ENCODE results near the gene BRD3OS.

The BRD3OS gene

DNA sequence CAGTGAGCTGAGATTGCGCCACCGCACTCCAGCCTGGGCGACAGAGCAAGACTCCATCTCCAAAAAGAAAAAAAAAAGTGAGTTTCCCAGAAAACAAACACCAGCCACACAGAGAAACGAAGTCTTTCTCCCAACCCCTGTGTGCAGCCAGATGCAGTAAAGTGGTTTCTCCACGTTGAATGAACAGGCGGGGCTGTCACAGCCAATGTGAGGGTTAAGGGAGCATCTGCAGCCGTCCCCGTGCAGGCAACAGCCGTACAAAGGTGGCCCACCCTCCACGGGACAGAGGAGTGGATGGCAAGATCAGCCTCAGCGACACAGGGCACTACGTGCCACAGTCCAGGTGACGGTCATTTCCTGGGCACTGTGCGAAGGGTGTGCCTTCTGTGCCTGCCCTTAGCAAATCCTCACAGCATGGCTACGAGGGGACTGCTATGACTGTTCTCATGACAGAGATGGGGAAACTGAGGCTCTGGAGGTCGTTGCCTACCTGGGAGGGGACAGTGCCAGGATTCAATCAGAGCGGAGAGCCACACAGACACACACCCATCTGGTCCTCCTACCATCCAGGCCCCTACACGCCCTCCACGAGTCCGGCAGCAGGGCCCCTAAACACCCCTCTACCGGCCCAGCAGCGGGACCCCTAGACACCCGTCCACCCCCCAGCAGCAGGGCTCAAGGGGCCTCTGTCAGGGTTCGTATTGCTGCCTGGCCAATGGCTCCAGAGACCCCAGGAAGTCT, 35.5 kb upstream of the BRD3OS start:
- no peak for DNase-seq

DNA sequence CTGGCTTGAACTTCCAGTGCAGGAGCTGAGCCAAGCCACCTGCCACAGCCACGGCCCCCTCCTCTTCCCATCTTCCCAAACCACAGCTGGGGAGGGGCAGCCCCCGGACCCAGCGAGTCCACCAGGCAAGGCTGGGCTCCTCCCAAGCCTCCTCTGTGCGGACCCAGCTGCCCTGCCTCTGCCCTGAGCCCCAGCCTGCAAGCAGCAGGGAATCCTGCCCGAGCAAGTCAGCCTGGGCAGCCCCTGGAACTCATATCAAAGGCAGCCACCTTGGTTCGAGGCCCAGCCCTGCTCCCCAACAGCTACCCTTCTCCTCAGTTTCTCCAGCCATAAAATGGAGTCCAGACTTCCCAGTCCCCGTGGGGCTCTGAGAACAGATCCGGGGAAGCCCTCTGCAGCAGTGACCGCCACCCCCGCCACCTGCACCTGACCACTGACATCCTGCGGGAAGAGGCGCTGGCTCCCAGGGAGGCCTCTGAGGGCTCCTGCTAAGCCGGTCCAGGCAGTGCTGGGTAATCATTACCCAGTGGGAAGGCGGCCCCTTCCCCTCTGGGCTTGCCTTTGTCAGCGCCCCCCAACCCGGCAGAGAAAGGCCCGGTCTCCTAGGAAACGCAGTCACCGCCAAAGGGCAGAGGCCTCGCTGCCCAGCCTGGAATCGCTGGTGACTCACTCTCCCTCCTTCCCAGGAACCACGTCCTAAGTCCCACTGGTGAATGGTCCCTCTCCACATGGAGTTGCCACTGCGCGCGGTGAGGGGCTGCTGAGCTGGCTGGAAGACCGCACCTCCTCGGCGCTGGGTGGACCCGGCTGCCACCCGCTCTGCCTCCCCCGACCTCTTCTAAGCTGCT, 34.7 kb upstream of the BRD3OS start:
- peak; percentile 76 for DNase-seq

DNA sequence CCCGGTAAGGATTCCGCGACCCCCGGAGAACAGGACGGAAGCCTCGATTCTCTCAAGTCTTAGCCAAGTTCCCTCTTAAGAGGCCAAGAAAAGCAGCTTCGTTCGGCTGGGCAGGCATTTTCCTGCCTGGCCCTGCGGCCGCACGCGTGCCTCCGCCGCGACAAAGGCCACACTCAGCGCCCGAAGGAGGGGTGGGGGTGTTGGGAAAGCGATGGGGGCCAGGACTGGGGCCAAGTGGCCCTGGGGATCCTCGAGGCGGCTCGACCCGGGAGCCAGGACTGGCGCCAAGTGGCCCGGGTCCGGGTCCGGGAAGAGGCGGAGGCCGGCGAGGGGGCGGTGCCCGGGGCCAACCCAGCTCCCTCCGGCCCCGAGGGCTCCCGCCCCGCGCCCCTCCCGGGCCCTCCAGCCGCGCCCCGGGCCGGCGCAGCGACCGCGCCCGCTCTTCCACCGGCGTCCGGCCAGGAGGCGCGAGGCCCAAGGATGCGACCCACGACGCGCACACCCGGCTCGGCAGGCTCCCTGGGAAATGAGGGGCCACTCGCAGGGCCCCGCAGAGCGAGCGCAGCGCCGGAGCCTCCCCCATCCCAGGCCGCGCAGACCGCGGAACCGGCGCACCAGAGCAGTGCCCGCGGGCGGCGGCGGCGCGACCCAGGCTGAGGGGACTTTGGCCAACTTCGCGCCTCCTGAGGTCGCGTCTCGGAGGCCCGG, 33.9 kb upstream of the BRD3OS start:
- DNase-seq, result no peak

DNA sequence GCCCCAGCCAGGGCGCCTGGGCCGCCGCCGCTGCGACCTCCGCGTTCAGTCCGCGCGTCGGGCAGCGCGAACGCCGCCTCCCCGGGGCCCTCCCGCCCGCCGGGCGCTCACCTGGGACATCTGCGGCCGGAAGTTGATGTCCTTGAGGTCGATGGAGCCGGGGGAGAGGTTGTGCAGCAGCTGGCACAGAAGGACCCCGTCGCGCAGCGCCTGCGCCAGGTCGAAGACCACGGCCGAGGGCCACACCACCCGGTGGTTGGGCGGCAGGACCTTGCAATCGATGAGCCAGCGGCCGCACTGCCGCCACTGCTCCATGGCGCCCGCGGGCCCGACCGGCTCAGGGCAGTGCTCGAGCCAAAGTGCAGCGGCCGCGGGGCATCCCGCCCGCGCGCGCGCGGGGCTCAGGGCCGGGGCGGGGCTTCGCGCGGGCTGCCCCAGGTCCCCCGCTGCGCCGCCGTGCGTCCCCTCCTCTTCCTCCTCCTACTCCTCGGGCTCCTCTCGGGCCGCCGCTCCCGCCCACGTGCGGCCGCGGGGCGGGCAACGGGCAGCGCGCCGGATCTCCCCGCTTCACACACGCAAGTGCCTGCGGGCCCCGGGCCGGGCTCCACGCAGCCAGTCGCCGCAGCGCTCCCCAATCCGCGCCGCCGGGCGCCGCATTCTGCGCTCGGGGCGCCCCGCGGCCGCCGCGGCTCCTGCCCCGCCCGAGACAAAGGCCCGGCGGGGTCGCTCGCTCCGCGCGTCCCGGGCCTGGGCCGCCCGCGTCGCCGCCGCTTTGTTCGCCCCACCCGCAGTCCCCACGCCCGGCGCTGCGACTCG, 33.1 kb upstream of the BRD3OS start, which contains the start of gene VAV2:
TSS of gene VAV2 (minus strand) at position 361 of the 816 bp plus-strand sequence. CDS start at position 315, 46 bp downstream.
- peak; percentile 76 for DNase-seq

DNA sequence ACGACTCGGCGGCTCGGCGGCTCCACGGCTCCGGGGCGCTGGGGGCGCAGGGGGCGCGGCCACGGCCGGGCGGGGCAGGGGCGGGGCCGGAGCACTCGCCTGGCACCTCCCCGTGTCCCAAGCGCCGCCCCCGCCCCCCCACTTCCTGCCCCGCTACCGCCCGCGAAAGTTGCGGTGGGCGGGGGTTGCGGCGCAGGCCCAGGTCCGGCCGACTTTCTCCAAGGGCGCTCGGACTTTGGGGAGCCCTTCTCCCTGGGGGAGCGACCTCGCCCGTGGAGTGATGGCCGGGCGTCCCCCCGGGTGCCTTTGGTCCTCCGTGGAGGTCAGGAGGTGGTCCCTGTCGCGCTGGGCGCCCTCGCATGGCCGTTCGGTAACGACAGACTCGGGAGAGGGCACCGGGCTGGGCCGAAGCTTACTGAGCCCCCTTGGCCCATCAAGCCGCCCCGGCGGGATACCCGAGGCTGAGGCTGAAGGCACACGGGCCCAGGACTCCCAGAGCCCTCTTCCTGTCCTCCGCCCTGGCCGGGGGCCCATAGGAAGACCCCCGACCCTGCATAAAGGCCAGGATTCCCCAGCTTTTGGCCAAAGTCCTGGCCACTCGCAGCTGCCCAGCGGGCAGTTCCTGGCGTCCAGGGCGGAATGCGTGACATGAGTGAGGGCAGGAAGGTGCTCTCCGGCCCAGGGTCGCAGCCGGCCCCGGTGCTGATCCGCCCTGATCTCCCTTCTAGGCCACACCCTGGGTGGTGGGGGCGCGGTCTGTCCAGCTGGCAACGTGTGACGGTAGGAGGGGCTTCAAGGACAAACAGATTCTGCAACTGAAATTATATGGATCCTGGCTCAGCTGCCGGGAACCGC, 32.3 kb upstream of the BRD3OS start:
- peak; percentile 88 for DNase-seq

DNA sequence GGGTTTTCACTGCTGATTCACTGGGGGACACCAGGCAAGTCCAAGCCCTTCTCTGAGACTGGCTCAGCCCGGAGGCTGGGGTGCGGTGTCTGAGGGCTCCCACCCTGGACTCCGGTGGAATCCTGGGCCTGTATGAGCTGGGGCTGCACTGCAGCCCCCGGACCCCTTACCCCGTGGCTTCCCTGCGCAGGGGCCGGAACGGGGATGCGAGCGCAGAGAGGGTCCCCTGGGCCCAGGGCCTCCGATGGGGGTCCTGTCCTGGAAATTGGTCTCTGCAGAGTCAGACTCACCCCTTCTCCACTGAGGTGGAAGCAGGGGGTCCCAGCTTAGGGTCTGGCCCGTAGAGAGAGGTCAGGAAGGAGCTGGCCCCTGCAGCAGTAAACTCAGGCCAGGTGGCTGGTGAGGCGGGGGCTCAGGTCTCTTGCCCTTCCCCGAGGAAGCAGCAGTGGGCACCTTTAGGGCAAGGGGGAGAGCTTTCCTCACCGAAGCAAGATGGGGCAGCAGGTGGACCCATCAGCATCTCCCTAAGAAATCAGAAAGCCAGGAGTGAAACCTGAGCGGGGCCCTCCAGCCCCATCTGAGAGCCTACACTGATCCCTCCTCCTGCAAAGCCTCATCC, 31.5 kb upstream of the BRD3OS start:
- DNase-seq, result no peak

DNA sequence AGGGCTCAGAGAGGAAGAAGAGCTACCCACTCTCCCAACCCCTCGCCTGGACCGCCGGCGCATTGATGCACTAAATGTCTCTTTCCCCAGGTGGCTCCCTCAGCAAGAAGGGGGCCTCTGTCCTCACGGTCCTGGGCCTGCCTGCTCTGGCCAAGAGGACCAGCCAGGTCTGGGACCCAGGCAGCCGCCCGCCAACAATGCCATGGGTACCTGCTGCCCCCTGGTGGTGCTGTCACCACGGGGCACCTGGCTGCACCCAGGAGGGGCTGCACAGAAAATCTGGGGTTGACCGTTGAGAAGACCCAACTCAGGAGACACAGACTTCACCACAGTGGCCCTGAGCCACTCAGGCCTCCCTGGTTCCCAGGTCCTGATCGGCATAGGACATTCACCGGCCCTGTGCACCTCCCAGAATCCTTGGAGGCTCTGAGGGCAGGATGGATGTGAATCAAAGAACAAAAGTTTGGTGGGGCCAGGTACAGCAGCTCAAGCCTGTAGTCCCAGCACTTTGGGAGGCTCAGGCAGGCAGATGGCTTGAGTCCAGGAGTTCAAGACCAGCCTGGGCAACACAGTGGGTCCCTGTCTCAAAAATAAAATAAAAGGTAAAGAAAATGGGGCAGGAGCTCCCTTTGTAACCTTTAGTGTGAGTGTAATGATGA, 30.8 kb upstream of the BRD3OS start:
- DNase-seq, result peak; percentile 93

DNA sequence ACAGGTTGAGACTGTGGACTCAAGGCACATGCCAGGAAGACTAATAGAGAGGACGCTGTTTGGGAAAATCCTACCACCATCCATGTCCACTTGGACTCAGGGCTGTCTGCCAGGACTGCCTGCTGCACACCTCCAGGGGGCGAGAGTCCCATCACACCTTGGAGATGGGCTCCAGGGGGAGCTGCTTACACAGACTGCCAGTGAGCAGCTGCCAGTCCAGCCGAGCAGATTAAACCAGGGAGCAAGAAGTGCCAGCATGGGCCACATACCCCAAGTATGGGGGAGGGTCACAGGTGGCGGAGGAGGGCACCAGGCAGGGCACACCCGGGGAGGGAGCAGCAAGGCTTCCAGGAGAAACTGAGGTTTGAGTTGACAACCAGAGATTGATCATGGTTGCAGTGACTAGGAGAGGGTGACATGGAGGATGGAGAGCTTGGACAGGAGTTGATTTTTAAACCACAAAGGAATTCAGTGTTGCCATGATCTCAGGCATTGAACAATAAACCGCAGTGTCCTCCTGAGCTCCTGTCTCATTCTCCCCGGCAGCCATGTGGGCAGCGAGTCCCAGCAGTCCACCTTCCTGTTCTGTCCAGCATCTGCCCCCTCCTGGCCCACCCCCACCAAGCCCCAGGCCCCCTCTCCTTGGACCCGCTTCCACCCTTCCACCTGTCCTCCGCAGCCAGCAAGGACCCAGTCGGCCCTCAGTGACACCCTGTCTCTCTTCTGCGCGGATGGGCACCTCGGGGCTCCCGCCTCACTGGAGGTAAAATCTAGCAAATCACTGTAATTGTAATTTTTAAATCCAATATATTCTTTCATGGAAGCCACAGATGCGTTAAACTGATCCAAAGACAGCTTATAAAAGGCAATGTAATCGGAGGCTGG, 30.0 kb upstream of the BRD3OS start:
- no peak for DNase-seq

DNA sequence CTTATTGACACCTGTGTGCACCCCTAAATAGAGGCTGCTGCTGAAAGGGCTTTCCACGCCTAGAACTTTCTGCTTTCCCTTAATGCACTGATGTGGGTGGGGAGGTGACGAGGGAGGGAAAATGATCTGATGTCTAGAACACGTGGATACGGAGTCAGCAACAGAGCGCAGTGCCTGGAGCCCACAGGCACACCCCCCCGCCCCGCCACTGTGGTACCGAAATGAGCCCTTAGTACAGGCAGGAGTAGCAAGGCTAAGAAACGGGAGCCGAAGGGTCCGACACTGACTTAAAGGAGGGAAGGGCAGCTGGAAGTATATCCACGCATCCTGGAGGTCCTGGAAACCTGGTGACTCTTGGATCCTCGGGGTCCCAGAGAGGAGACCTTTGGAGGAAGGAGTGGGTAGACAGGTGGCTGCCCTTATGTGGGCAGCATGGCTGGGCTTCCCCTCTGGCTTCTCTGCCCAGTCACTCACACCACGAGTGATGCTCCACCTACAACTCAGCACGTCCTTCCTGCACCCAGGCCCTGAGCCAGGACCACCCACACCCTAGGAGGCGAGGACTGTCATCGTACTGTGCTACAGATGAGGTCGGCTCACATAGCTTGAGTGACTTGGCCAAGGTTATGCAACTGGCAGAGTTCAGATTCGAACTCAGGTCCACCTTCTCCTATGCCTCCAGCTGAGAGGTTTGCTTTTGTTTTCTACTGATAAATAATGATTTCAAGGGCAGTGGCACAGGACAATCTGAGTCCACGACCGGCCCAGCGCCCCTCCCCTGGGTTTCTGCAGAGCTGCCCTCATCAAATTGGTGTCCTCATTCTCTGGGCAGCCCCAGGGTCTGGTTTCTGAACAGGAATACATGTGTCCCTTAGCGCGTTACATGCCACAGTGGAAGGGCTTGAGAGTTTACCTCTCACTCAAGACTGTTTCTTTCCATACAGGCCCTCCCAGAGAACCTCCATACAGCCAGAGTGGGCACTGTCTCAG, 28.5 kb upstream of the BRD3OS start:
- no peak for DNase-seq

DNA sequence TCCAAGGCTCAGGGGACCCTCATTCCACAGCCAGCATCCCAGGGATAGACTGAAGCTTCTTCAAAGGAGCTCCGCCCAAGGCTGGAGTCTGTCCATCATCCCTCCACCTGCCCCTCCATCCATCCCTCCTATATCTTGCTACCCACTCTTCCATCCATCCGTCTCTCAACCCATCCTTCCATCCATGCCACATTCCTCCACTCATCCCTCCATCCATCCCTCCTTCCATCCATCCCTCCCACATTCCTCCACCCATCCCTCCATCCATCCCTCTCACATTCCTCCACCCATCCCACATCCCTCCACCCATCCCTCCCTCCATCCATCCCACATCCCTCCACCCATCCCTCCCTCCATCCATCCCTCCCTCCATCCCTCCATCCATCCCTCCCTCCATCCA, 27.7 kb upstream of the BRD3OS start:
- no peak for DNase-seq

DNA sequence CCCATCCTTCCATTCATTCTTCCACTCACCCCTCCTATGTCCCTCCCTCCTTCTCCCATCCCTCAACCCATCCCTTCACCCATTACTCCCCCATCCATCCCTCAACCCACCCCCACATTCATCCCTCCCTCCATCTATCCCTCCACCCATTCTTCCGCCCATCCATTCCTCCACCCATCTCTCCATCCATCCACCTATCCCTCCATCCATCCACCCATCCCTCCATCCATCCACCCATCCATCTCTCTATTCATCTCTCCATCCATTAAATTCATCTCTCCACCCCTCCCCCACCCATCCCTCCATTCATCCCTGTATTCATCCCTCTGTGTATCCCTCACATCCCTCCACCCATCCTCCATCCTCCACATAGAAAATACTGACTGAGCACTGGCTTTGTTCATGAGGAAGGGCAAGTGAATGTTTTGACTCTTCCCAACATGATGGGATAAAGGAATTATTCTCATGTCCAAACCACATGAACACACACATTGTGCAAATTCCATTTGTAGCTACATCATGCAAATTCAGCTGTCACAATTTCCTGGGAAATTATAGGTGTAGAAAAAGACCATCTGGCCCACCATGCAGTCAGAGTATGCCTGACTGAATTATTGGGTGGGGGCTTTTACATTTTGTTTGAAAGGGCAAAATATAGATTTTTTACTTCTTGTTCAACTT, 26.2 kb upstream of the BRD3OS start:
- DNase-seq, result no peak

DNA sequence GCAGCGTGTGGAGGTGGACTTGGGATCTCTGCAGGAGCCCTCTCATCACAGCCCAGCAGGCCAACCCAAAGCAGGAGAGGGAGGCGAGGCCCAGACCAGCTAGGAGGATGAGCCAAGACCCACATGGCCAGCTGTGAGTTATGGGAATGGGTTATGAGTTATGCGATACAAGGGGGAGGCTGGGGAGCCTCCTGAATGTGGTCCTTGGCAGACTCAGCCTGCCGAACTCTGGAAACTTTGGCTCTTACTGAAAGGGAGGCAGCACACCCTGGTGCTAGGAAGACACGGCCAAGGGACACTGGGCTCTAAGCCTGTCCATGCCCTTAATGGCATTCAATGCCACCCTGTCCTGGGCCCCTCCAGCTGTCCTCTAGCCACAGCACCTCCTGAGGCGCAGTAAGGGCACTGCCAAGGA, 25.4 kb upstream of the BRD3OS start:
- DNase-seq, result no peak

DNA sequence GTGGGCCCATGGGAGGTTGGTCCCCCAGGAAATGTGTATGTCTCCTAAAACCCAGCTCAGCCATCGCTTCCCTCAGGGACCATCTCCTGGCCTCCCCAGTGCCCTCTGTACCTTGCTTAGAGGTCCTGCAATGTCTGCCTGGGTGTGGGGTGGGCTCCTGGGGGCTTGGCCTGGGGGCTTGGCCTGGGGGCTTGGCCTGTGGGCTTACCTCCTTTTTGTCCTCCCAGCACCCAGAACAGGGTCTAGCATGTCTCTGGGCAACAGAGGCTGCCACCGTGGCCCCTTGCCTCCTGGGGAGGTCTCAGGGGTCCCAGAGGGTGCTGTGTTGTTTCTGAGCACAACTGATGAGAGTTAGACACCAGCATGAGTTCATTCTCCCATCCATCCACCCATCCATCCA, 22.5 kb upstream of the BRD3OS start:
- DNase-seq, result no peak

DNA sequence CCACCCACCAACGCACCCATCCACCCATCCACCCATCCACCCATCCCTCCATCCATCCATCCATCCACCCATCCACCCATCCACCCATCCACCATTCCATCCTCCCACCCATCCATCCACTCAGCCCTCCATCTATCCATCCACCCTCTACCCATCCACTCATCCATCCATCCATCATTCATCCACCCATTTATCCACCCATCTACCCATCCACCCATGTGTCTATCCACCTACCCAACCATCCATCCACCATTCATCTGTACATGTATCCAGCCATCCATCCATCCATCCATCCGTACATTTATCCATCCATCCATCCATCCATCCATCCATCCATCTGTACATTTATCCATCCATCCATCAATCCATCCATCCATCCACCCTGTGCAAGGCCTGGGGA, 22.0 kb upstream of the BRD3OS start:
- no peak for DNase-seq

DNA sequence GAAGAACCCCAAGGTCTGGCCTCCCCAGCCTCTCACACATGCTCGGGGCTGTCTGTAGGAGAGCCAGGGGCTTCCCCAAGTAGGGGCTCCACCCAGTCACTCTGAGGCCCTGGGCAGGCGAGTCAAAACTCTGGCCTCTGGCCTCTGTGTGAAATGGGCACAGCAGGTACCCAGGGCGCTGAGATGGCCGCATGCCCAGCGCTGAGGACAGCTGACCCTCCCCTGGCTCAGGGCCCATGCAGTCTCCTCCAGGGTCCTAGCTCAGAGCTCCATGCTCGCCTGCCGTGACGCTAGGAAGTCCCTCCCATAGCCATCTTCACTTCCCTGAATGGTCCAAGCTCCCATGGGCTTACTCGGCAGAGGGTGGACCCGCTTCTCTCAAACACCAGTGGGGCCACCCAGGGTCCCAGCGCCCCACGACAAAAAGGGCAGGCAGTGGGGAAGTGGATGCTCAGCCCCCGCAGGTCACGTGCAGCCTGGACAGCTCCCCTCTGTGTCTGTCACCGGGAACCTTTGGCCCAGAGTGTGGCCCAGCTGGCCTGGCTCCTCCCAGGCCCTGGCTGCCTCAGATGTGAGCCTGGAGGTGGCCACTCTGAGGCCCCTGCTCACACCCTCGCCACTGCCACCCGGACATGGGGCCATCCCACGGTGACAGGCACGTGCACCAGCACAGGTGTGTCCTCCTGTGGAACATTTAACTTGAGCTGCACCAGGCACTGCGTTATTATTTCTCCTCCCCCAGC, 21.0 kb upstream of the BRD3OS start:
- DNase-seq, result no peak

DNA sequence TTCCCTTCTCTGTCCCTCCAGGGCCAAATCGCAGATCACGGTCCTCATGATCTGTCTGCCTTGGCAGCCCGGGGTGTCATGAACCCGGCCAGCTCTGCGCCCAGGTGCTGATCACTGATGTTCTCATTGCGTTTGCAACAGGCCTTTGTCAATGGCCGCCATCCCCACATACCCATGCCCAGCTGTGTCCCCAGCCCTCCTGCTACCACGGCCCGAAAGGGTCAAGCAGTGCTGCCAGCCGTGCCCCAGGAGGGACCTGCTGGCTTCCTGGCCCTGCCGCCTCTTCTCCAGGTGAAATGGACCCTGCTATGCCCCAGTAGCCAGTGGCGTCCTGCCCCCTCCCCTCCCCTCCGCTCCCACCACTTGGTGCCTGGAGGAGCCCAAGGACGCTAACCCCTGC, 20.4 kb upstream of the BRD3OS start:
- no peak for DNase-seq

DNA sequence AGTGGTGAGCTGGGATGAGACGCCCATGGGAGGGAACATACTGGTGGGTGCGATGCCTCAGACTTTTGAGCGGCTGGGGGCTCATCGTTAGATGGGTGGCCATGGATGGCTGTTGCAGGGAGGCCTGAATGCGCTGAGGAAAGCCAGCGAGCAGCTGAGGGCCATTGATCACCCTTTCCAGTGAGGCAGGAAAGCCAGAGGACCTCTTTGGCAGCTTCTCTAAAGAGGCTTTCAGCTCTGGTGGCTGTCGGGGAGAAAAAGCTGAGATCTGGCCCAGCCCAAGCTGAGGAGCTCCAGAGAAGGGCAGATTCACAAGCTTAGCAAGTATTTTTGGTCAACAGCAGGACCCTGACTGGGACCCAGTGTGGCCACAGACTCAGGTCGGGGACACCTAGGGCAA, 19.9 kb upstream of the BRD3OS start:
- no peak for DNase-seq

Measured in eye (tissue), 1 donor.